GM12878 (cell line): ENCODE measurements around the gene ADAMTSL2. TPM values are rescaled to one million over a fixed set of nuclear protein-coding genes. Genes with fewer than 3 reads are reported as not detected.

Source experiments
- ATAC-seq: fragments of 200-7000 bp; cut with Tn5 transposase; 3 replicates; pipeline ENCODE4 v1.9.1; 2020; ENCODE audit warnings: mild to moderate bottlenecking, moderate library complexity
- BruUV-seq: library from RNA; stranded (reverse); fragments of 400-500 nt; replicated peaks from 2 replicates; lab custom pipeline; 2021; lab: Mats Ljungman, UMichigan
- CTCF ChIA-PET: fragments of 300-600 bp; sonication (Branson Sonifier 250); formaldehyde crosslinking; extraction: SDS; loops from one replicate; lab custom pipeline; 2021; ENCODE audit warnings: inconsistent platforms; lab: Yijun Ruan, JAX
- POLR2A ChIA-PET: fragments of 350-600 bp; formaldehyde crosslinking; extraction: SDS; loops from one replicate; lab custom pipeline; 2021; ENCODE audit warnings: inconsistent platforms; lab: Charles Lee
- RAD21 ChIA-PET: fragments of 300-600 bp; sonication (Branson Sonifier 250); formaldehyde crosslinking; loops from one replicate; lab custom pipeline; 2023; ENCODE audit warnings: antibody characterized with exemption; ENCODE audit not compliant: unreplicated experiment; lab: Charles Lee
- SMC1A ChIA-PET: fragments of 300-600 bp; sonication (Branson Sonifier 250); formaldehyde crosslinking; loops from one replicate; lab custom pipeline; 2023; ENCODE audit not compliant: unreplicated experiment, uncharacterized antibody; lab: Charles Lee
- DNase-seq: peaks from one replicate; pipeline ENCODE4 v3.0.0-alpha.2; 2011; ENCODE audit warnings: low read depth, low spot score
- FAIRE-seq: peaks from 3 replicates; lab custom pipeline; 2011; peaks lifted over from hg19 to GRCh38; lab: Jason Lieb, UNC
- H2AFZ ChIP-seq: 2 replicates; pipeline ENCODE4 v1.6.0; 2011; ENCODE audit warnings: low read depth, low read length, control low read depth; ENCODE audit not compliant: control insufficient read depth
- H3K27ac ChIP-seq: 2 replicates; pipeline ENCODE4 v1.5.1; 2011; ENCODE audit warnings: control low read depth; ENCODE audit not compliant: control insufficient read depth, insufficient read depth
- H3K27me3 ChIP-seq, 2 experiments: replicated peaks in 1 of 2; 2 replicates each; pipeline versions ENCODE4 v1.6.0 to v1.6.1; 2011; ENCODE audit warnings: low read length in 1 of 2; ENCODE audit not compliant: control insufficient read depth in 2 of 2, insufficient read depth in 2 of 2
- H3K36me3 ChIP-seq, 2 experiments: 2 replicates each; pipeline ENCODE4 v1.5.1; 2011; ENCODE audit warnings: low read length in 1 of 2; ENCODE audit not compliant: control insufficient read depth in 2 of 2, insufficient read depth in 2 of 2
- H3K4me1 ChIP-seq: 2 replicates; pipeline ENCODE4 v1.6.1; 2011; ENCODE audit warnings: mild to moderate bottlenecking, low read length, moderate library complexity, mixed read lengths; ENCODE audit not compliant: control insufficient read depth, insufficient read depth
- H3K4me2 ChIP-seq: 2 replicates; pipeline ENCODE4 v1.6.0; 2011; ENCODE audit warnings: control low read depth; ENCODE audit not compliant: control insufficient read depth, insufficient read depth
- H3K4me3 ChIP-seq: fragments of 200-600 bp; sonication (generic); 2 replicates; pipeline ENCODE4 v1.5.1; 2016
- H3K79me2 ChIP-seq: 2 replicates; pipeline ENCODE4 v1.6.0; 2011; ENCODE audit warnings: low read length; ENCODE audit not compliant: control insufficient read depth, insufficient read depth
- H3K9ac ChIP-seq: 2 replicates; pipeline ENCODE4 v1.8.0; 2011; ENCODE audit warnings: low read length, control low read depth, mixed read lengths; ENCODE audit not compliant: control insufficient read depth, insufficient read depth
- H3K9me3 ChIP-seq: replicated peaks from 3 replicates; pipeline ENCODE4 v1.5.1; 2011; ENCODE audit warnings: mild to moderate bottlenecking, low read length; ENCODE audit not compliant: control insufficient read depth, insufficient read depth
- H4K20me1 ChIP-seq: 2 replicates; pipeline ENCODE4 v1.6.0; 2011; ENCODE audit not compliant: control insufficient read depth, insufficient read depth
- HCFC1 ChIP-seq: fragments of 150-350 bp; IDR thresholded peaks from 2 replicates; pipeline ENCODE4 v1.6.1; 2014; ENCODE audit warnings: low read length
- JUNB ChIP-seq: IDR thresholded peaks from 2 replicates; pipeline ENCODE4 v1.6.1; 2016; ENCODE audit warnings: antibody characterized with exemption, mild to moderate bottlenecking
- MYC ChIP-seq: IDR thresholded peaks from 2 replicates; pipeline ENCODE4 v1.6.1; 2011; ENCODE audit warnings: mild to moderate bottlenecking, low read length, moderate library complexity, inconsistent platforms; ENCODE audit not compliant: insufficient read depth, insufficient replicate concordance, insufficient read length, severe bottlenecking
- RAD51 ChIP-seq: fragments of 450-650 bp; IDR thresholded peaks from 2 replicates; pipeline ENCODE4 v1.6.1; 2016; ENCODE audit warnings: moderate library complexity, mild to moderate bottlenecking, inconsistent platforms
- RBBP5 ChIP-seq: fragments of 200-600 bp; sonication (generic); conservative IDR thresholded peaks from 2 replicates; pipeline ENCODE4 v1.6.1; 2016
- SMC3 ChIP-seq: IDR thresholded peaks from 2 replicates; pipeline ENCODE4 v1.6.1; 2011; ENCODE audit warnings: low read length, improper control_type of control experiment, borderline replicate concordance
- SUZ12 ChIP-seq: fragments of 200-600 bp; sonication (generic); IDR thresholded peaks from one replicate; pipeline ENCODE4 v1.6.1; 2018; ENCODE audit warnings: antibody characterized with exemption, mild to moderate bottlenecking; ENCODE audit not compliant: unreplicated experiment
- TARDBP ChIP-seq: IDR thresholded peaks from 2 replicates; pipeline ENCODE4 v1.6.1; 2016; ENCODE audit warnings: borderline replicate concordance
- TCF3 ChIP-seq: IDR thresholded peaks from 2 replicates; pipeline ENCODE4 v1.6.1; 2012; ENCODE audit warnings: low read depth, mild to moderate bottlenecking, low read length, borderline replicate concordance; ENCODE audit not compliant: insufficient read depth
- WGBS: methylation state at CpG from one replicate; pipeline ENCODE4 v1.1.6; 2016; ENCODE audit warnings: low lambda C conversion rate; ENCODE audit not compliant: insufficient replicate concordance, insufficient coverage; ENCODE audit errors: missing lambda C conversion rate; 5-methylcytosine and 5-hydroxymethylcytosine counted together
- in situ Hi-C: fragments of 300-500 bp; cut with MboI; formaldehyde crosslinking; loops from 9 replicates; pipeline ENCODE4 v1.14.3; 2018; ENCODE audit warnings: mixed read lengths
- intact Hi-C: fragments of 100-400 bp; cut with micrococcal nuclease; formaldehyde crosslinking; loops from one replicate; pipeline ENCODE4 v1.14.2; 2022; ENCODE audit not compliant: unreplicated experiment
- polyA plus RNA-seq, 11 experiments: library from polyadenylated mRNA; depleted of rRNA in 4 of 11; unstranded in 6 of 11; stranded (reverse) in 5 of 11; fragments of >200 nt; fragmentation: Nextera tagmentation in 4 of 11; fragmentation: Illumina TruSeq in 1 of 11; extraction: Ambion mirVana in 4 of 11; extraction: Trizol in 1 of 11; gene quantifications; 1 replicate in 1 of 11; 2 replicates in 10 of 11; pipeline versions ENCODE4 v1.2.1 to v1.2.3, GENCODE V29; 2011 to 2016; ENCODE audit warnings: inconsistent platforms in 2 of 11, missing spikeins in 2 of 11, low read depth in 1 of 11
- total RNA-seq, 4 experiments: library from RNA; depleted of rRNA in 3 of 4; stranded (reverse); fragments of >200 nt in 3 of 4; fragmentation: Illumina TruSeq in 1 of 4; extraction: Trizol in 1 of 4; gene quantifications; 2 replicates each; pipeline versions ENCODE4 v1.2.1 to v1.2.3, GENCODE V29; 2013 to 2021
- TF ChIP-seq, protein P1 (sequence below): fragments of 450-650 bp; IDR thresholded peaks from 2 replicates; pipeline ENCODE4 v1.6.1; 2014; ENCODE audit warnings: mild to moderate bottlenecking
- TF ChIP-seq, protein P2 (sequence below): fragments of 450-650 bp; formaldehyde crosslinking; IDR thresholded peaks from 2 replicates; pipeline ENCODE4 v1.5.0; 2022; ENCODE audit warnings: mild to moderate bottlenecking, missing genetic modification characterization

Gene ADAMTSL2
- total and polyA plus RNA-seq, 10 of the 15 experiments (the other 5 are each of a cell fraction or from before 2014, with no cell fraction given) = 0.07 TPM; not detected in 9

DNA sequence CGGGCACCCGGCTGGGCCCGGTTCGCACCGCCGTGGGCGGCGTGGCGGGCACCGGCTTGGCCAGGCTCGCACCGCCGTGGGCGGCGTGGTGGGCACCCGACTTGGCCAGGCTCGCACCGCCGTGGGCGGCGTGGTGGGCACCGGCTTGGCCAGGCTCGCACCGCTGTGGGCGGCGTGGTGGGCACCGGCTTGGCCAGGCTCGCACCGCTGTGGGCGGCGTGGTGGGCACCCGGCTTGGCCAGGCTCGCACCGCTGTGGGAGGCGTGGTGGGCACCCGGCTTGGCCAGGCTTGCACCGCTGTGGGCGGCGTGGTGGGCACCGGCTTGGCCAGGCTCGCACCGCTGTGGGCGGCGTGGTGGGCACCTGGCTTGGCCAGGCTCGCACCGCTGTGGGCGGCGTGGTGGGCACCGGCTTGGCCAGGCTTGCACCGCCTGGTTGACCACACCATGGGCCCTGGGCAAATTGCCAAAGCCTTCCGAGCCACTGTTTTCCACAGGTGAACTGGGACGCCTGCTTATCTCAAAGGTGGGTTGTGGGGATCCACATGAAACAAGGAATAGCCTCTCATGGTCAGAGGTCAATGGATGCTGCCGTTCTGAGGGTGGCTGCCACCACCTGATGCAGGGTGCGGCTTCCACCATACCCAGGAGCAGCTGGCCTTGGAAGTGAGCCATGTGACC is 28.2 kb downstream of the ADAMTSL2 start:
- H3K27ac ChIP-seq = no peak overlapping the region
- H3K4me2 ChIP-seq = no peak overlapping the region
- no peaks in the 10 kb centered on the region for H3K27me3 ChIP-seq
- no peaks in the 10 kb centered on the region for H3K9me3 ChIP-seq
- TF ChIP-seq SMC3 = no peak
- TF ChIP-seq SUZ12 = no peak
- TF ChIP-seq RAD51 = no peak
- no peak for TF ChIP-seq HCFC1
- TF ChIP-seq, protein P1, sequence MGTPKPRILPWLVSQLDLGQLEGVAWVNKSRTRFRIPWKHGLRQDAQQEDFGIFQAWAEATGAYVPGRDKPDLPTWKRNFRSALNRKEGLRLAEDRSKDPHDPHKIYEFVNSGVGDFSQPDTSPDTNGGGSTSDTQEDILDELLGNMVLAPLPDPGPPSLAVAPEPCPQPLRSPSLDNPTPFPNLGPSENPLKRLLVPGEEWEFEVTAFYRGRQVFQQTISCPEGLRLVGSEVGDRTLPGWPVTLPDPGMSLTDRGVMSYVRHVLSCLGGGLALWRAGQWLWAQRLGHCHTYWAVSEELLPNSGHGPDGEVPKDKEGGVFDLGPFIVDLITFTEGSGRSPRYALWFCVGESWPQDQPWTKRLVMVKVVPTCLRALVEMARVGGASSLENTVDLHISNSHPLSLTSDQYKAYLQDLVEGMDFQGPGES = no peak
- TF ChIP-seq TCF3 = no peak
- no peak for TF ChIP-seq MYC
- TF ChIP-seq TARDBP = no peak
- TF ChIP-seq, protein P2, sequence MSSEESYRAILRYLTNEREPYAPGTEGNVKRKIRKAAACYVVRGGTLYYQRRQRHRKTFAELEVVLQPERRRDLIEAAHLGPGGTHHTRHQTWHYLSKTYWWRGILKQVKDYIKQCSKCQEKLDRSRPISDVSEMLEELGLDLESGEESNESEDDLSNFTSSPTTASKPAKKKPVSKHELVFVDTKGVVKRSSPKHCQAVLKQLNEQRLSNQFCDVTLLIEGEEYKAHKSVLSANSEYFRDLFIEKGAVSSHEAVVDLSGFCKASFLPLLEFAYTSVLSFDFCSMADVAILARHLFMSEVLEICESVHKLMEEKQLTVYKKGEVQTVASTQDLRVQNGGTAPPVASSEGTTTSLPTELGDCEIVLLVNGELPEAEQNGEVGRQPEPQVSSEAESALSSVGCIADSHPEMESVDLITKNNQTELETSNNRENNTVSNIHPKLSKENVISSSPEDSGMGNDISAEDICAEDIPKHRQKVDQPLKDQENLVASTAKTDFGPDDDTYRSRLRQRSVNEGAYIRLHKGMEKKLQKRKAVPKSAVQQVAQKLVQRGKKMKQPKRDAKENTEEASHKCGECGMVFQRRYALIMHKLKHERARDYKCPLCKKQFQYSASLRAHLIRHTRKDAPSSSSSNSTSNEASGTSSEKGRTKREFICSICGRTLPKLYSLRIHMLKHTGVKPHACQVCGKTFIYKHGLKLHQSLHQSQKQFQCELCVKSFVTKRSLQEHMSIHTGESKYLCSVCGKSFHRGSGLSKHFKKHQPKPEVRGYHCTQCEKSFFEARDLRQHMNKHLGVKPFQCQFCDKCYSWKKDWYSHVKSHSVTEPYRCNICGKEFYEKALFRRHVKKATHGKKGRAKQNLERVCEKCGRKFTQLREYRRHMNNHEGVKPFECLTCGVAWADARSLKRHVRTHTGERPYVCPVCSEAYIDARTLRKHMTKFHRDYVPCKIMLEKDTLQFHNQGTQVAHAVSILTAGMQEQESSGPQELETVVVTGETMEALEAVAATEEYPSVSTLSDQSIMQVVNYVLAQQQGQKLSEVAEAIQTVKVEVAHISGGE (CRISPR knock-in tag) = no peak
- TF ChIP-seq JUNB = no peak
- no peak for TF ChIP-seq RBBP5
- H3K9ac ChIP-seq = no peak overlapping the region
- CTCF ChIA-PET = no interaction called here
- H4K20me1 ChIP-seq = no peaks in the 10 kb centered on the region
- H3K36me3 ChIP-seq = no peaks in the 10 kb centered on the region
- intact Hi-C loops (no loop called here), in situ Hi-C loops (no loop called here)
- ATAC-seq (no peak), DNase-seq (no peak), FAIRE-seq (no peak)
- SMC1A ChIA-PET = no interaction called here
- no TSS peak for BruUV-seq
- WGBS = 63% methylated on average over 31 of the region's 54 CpGs
- RAD21 ChIA-PET = no interaction called here
- POLR2A ChIA-PET = no interaction called here
- H3K4me1 ChIP-seq = peaks cover 11% of the 10 kb centered on the region
- no peak overlapping the region for H2AFZ ChIP-seq
- H3K4me3 ChIP-seq = no peak overlapping the region
- H3K79me2 ChIP-seq = no peaks in the 10 kb centered on the region
